HFF-Myc (cell line): Measurements from ENCODE around the gene BSG.

ENCODE experiments used
- DNase-seq: peaks from one replicate; pipeline ENCODE4 v3.0.0-alpha.2; 2011; ENCODE audit warnings: low read depth; ENCODE audit errors: extremely low read depth
- H3K4me3 ChIP-seq: replicated peaks from 2 replicates; pipeline ENCODE4 v1.5.1; 2011; ENCODE audit warnings: low read depth, mild to moderate bottlenecking, control low read depth, low read length
- TF ChIP-seq, protein P1 (sequence below): IDR thresholded peaks from 2 replicates; pipeline ENCODE4 v1.5.1; 2012; ENCODE audit warnings: mild to moderate bottlenecking, low read depth, low read length, control low read depth; ENCODE audit errors: missing control alignments

Gene BSG

DNA sequence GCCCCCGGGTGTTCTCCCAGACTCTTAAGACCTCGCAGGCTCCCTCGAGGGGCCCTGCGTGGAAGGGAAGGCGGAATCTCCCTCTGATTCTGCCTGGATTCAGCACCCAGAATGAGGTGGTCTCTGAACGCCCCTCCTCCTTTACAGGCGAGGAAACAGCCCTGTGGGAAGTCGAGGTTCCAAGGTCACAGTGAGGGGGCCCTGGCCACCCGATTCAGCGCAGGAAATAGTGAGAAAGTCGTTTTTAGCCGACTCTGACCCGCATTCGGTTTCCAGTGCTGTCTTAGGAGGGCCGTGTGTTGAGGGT, 1.1 kb downstream of the BSG start:
- no peak for DNase-seq
- TF ChIP-seq, protein P1, sequence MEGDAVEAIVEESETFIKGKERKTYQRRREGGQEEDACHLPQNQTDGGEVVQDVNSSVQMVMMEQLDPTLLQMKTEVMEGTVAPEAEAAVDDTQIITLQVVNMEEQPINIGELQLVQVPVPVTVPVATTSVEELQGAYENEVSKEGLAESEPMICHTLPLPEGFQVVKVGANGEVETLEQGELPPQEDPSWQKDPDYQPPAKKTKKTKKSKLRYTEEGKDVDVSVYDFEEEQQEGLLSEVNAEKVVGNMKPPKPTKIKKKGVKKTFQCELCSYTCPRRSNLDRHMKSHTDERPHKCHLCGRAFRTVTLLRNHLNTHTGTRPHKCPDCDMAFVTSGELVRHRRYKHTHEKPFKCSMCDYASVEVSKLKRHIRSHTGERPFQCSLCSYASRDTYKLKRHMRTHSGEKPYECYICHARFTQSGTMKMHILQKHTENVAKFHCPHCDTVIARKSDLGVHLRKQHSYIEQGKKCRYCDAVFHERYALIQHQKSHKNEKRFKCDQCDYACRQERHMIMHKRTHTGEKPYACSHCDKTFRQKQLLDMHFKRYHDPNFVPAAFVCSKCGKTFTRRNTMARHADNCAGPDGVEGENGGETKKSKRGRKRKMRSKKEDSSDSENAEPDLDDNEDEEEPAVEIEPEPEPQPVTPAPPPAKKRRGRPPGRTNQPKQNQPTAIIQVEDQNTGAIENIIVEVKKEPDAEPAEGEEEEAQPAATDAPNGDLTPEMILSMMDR: no peak
- H3K4me3 ChIP-seq: peak overlapping the region; percentile 99

DNA sequence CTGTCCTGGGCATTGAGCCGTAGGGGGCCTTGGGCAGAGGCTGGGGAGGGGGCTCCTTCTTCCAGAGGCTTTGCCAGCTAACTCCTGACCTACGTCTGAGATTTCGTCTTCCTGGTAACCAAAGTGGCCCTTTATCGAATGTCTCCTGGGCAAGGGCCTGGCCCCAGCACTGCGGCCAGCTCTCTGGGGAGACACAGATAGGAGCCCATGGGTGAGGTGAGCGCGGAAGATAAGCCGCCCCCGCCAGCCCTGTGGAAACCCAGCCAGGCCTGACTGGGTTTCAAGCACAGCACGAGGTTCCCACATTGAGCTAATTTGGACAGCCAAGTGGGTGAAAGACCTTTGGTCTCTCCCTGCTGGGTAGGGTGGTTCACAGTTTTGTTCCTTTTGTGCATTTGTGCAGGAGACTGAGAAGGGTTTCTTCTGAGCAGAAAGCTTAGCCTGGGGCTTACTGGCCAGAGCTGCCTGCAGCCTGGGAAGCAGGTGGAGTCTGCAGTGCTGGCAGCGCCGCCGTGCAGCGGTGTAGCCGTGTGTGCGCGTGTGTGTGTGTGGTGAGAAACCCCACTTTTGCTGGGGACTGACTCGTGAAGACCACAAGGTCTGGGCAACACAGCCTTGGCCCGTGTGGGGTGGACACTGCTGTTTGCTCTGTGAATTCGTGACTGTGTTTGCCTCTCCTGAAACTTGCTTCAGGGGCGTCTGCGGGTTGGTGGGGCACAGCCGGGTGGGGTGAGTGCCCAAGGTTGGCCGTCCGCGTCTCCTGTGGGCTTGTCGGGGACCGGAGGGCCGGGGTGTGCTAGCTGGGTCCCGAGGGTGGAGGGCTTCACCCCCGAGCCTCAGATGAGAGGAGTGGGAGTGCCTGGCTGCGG, 2.5 kb downstream of the BSG start:
- DNase-seq: no peak
- H3K4me3 ChIP-seq: peak overlapping the region; percentile 99
- TF ChIP-seq, protein P1: no peak

DNA sequence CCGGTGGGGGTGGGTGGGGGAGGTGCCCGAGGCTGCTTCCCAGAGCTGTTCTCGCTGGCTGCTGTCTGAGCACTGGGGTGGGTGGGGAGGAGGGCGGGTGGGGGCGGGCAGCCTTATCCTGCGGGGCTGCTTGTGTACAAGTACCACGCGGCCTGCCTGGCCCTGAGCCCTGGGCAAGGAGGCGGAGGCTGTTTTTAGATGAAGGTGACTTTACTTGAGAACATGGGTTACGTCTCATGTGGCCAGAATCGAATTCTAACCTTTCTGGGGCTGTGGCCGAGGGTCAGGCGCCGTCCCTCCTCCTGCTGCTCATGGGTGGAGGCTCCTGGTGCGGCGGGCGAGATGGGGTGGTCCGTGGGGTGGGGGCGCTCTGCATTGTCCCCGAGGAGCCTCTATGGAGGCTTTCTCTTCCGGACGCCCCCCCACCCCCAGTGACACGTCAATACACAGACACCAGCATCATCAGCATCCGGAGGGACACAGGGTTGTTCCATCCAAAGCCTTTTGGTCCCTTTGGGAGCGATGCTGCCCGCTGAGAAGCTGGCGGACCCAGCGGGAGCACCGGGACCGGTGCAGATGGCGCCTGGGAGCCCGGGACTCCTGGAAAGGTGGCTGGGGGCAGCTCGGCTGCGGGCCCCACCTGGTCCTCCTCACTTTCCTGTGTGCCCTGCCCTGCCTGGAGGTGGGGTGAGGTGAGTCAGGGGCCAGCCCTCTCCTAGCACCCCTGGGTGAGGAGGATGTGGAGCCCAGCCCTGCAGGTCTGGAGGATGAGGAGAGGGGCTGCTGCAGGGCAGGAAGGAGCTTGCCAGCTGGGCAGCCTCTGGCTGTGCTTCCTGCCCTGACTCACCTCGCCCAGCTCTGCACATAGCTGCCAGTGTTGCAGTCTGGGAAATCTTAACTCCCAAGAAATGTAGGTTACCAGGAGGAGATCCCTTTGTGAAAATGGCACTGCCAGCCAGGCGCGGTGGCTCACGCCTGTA, 3.4 kb downstream of the BSG start:
- peak overlapping the region; percentile 99 for H3K4me3 ChIP-seq
- TF ChIP-seq, protein P1: no peak
- no peak for DNase-seq

DNA sequence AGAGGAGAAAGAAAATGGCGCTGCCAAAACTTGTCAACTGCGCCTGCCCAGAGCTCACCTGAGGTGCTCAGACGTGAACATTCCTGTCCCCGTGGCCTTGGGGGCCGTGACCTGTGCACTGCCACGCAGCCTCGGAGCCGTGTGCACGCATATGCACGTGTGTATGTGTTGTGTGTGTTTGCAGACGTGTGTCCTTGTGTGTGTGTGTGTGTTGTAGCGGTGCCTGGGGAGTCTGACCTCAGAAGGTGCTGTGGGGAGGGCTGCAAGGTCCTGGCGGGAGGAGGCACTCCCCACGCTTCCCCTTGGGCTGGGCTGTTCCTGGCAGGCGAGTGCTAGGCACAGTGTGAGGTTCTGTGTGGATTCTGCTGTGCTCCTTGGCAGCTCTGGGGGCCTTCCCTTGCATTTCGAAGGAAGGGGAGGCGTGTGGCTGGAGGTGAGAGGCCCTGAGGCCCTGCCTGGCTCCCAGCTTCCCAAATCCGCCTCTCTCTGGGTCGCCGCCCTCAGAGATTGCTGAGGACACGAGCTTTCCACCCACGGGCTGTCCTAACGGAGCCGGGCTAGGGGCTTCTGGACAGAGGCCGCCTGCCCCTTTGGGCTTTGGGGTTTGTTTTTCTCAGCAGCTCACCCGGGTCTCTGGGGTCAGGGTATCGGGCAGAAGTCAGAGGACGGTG, 4.5 kb downstream of the BSG start:
- DNase-seq: no peak
- H3K4me3 ChIP-seq: 0 out of 2 replicates have a peak overlapping the region, but pooled peaks have one; percentile 4
- TF ChIP-seq, protein P1: no peak

DNA sequence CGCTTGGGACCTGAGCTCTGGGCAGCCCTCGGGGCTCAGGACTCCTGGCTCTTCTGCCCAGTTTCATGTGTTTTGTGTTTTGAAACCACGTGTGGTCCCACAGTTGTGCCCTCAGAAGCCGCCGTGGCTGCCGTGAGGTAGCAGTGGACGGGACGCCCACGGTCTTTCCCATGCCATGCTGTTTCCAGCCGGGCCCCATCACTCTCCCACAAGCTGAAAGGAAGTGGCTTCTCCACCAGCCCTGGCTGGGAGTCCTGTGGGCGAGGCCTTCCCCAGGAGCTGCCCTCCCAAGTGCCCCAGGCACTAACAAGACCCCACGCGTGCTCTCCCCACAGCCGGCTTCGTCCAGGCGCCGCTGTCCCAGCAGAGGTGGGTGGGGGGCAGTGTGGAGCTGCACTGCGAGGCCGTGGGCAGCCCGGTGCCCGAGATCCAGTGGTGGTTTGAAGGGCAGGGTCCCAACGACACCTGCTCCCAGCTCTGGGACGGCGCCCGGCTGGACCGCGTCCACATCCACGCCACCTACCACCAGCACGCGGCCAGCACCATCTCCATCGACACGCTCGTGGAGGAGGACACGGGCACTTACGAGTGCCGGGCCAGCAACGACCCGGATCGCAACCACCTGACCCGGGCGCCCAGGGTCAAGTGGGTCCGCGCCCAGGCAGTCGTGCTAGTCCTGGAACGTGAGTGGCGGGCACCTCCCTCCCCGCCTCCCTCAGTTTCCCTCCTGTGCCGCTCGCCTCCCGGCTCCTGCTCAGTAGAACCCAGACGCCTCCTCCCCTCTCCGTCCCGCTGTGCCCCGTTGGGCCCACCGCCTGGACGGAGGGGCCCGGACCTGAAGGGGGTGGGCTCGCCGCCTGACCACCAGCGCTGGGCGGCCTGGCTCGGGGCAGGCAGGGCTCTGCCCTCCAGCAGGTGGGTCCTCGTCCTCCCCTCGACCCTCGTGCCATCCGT, 5.3 kb downstream of the BSG start:
- DNase-seq: no peak
- no peak overlapping the region for H3K4me3 ChIP-seq
- TF ChIP-seq, protein P1: no peak
